GM21723 (cell line): ENCODE measurements around the gene DOLPP1.
"Not testable (repeated sequence)": the region's sequence is repeated elsewhere in the genome, so short reads cannot be mapped to it uniquely, and the experiment has no call there.

Source experiments
- ATAC-seq: cut with Tn5 transposase; IDR thresholded peaks from one replicate; pipeline ENCODE4 v1.9.1; 2021; ENCODE audit warnings: mild to moderate bottlenecking, moderate library complexity; ENCODE audit not compliant: unreplicated experiment

Gene DOLPP1

DNA sequence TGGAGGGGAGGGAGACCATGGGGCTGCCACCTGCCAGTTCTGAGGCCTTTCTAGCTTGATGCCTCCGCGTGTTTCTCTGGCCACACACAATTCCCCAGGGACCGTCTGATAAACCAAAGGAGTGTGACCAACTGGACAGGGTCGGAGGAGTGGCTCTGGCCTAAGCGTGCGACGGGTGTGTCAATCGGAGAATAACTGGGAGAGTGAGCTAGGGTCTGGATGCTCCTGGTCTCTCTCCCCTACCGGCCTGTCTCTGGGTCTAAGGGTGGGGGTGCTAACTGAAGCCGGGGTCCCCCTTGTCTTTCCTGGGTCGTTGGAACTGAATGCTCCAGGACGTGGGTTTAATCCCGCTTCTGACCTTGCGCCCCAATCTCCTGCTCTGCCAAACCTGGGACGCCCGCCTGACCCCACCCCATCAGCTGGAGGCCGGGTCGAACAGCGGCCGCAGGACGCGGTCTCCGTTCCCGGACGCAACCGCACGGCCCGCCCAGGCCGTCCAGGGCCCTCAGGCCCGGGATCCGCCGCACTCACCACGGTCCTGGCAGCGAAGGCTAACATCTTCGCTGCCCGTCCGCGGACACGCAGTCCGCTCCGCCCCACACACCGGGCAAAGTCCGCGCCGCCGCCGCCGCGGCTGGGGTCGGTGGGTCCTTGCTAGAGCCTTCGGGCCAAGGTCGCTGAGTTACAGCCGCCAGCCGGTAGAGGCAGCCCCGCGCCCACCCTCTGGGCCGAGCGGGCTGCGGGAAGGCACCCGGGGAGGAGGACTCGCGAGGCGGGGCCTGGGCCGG, 29.2 kb downstream of the DOLPP1 start:
- ATAC-seq: no peak

DNA sequence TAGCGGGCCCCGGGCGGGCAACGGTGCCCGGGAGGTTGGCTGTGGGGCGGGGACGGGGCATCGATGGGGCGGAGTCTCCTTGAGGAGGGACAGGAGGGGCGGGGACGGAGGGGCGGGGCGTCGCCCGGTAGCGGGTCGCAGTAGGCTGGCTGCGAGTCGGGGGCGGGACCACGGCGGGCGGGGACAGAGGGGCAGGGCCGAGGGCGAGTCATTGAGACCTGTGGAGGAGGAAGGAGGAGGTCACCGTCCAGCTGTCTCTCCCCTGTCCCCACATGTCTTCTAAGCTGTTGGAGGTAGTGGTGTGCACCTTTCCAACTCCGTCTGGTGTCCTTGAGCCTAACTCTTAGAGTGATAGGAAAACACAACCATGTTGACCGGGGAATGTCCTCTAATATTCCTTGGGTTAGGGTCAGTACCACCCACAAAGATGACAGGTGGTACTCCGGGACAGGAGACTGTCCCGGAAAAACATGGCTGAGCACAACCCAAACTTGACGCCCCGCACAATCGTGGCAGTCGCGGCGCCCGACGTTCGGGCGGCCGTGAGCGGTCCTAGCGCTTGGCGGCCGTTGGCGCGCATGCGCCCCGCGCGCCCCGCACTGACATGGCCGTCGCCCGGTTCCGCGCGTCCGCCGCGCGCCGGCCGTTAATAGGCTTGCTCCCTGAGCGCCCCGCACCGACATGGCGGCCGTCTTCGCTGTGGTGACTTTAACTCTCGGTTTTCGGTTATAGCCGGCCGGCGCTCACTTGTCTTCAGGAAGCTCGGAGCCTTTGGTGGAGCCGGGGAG, 30.0 kb downstream of the DOLPP1 start, which contains the start of the genes CRAT and PTPA:
TSS of gene CRAT (minus strand) at position 54 of the 788 bp plus-strand sequence. CDS start 284 bp downstream, outside the sequence.
TSS of gene PTPA (plus strand) at position 676 of the 788 bp plus-strand sequence. CDS start 186 bp downstream, outside the sequence.
- peak; percentile 77 for ATAC-seq

- ATAC-seq: peak; percentile 2
These were observed 30.7 kb downstream of the DOLPP1 start for GRCh38 chr9:129111528-129112151.

- ATAC-seq: not testable (repeated sequence)
These were observed 31.6 kb downstream of the DOLPP1 start for GRCh38 chr9:129112526-129112925.

- ATAC-seq: no peak
These were observed 32.9 kb downstream of the DOLPP1 start for GRCh38 chr9:129113645-129114304.

DNA sequence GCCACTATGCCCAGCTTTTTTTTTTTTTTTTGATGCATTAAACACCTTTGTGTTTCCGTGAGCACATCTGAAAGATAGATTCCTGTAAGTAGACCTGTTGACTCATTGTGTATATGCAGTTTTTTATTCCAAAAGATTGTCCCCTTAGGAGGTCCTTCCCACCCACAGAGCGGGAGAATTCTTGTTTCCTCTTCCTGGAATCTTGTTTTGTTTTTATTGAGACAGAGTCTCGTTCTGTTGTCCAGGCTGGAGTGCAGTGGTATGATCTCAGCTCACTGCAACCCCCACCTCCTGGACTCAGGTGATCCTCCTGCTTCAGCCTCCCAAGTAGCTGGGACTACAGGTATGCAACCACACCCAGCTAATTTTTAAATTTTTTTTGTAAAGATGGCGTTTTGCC, 37.9 kb downstream of the DOLPP1 start:
- ATAC-seq: no peak

DNA sequence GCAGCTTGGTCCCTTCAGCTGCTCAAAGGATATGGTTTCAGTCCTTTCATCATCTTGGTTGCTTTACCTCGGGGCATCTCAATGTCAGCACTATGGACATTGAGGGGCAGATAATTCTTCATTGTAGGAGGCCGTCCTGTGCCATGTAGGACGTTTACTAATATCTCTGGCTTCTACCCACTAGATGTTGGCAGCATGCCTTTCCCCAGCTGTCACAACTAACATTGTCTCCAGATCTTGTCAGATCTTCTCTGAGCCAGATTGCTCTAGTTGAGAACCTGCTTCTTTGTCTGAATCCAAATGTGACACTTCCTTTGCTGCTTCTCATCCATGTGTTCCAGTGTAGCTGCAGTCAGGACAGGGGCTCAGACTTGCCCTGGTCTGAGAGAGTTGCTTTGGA, 40.6 kb downstream of the DOLPP1 start:
- ATAC-seq: no peak

GRCh38 chr9:129122133-129122532, 41.2 kb downstream of the DOLPP1 start:
- no peak for ATAC-seq

- not testable (repeated sequence) for ATAC-seq
These were observed 42.1 kb downstream of the DOLPP1 start for GRCh38 chr9:129122976-129123375.

- ATAC-seq: no peak
These were observed 43.7 kb downstream of the DOLPP1 start for GRCh38 chr9:129124506-129125069.

DNA sequence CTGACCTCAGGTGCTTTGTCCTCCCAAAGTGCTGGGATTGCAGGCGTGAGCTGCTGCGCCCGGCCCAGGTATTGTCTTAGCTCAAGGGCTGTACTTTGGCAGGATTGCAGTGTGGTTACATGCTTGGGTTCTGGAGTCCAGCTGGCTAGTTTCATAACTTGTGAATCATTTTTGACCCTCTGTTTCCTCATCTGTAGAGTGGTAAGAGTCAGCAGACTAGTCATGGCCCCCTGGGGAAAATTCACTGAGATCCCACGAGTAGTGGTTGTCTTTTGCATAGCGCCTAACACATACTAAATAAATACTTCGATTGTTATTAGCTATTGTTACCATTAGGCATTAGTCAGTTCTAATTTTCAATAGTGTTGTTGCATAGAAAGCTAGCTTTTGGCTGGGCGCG, 44.6 kb downstream of the DOLPP1 start:
- no peak for ATAC-seq

DNA sequence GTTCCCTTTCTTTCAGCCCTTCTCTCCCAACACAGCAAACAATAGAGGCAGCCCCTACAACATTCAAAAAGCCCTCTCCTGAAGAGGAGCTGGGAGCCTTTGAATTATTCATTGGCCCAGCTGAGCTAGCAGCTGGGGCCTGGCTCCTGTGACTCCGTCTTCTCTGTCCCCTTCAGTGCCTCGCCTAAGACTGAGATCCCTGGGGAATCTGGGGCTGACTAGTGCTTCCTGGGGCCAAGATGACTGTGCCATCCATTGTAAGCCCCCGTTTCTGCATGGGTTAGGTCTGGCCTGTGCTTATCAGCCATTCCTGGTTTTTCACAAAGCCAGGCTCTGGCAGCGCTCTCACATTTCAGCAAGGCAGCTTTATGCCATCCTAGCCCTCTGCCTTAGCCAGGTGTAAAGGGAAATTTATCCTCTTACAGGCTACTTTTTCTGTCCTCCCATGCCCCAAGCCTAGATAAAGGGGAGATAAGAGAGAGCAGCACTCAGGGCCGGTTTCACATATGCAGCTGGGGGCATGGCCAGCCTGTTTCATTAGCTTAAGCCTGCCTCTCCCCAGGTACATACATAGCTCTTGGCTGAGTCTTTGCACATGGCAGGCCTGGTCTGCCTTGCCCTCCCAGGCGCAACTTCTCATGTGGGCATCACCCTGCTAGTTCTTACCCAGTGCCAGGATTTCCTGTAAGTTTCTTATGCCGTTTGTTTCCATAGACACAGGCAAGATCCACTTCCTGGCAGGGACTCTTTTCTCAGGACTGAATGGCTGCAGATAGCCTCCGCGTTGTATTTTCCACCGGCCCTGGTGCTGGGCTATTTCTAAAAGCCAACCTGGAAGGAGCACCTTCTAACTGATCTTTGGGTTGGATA, 46.1 kb downstream of the DOLPP1 start:
- no peak for ATAC-seq

DNA sequence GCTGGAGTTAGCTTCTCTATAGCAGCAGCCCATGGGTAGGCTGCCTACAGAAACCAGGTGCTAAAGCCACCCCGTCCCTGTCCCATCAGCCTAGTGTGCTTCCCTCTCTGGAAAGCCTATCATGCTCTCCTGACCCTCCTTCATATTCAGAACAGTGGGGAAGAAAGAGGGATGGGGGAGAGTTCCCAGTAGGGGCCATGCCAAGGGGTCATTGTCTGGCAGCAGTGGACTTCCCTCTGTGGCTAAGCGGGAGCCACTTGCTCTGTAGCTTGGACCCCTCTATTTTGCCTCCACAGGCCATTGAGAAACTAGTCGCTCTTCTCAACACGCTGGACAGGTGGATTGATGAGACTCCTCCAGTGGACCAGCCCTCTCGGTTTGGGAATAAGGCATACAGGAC, 47.8 kb downstream of the DOLPP1 start:
- ATAC-seq: no peak

DNA sequence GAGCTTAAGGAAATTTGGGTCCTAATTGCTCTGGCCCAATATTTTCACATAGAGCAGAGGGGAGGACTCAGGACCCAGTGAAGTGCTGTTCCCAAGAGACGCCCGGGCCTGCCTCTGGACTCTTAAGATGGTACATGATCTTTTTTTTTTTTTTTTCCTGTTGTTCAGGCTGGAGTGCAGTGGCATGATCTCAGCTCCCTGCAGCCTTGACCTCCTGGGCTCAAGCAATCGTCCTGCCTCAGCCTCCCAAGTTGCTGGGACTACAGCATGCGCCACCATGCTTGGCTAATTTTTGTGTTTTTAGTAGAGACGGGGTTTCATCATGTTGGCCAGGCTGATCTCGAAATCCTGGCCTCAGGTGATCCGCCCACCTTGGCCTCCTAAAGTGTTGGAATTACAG, 49.4 kb downstream of the DOLPP1 start:
- ATAC-seq: not testable (repeated sequence)

DNA sequence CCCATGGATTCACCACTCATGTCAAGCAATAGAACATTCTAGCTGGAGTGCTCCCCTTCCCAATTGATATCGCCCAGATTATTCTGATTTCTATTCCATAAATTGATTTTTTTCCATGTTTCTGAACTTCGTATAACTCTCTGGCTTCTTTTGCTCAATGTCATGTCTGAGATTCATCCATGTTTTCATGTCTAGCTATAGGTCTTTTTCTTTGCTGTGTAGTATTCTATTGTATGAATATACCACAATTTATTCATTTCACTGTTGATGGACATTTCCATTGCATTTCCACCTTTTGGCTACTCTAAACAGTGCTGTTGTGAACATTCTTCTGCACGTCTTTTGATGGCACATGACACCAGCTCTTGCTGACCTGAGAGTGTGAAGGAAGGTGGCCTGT, 49.9 kb downstream of the DOLPP1 start:
- ATAC-seq: no peak

GRCh38 chr9:129131300-129132145, 50.6 kb downstream of the DOLPP1 start:
- ATAC-seq: peak; percentile 55

GRCh38 chr9:129133082-129133481, 52.2 kb downstream of the DOLPP1 start:
- ATAC-seq: no peak

GRCh38 chr9:129135476-129135875, 54.6 kb downstream of the DOLPP1 start:
- no peak for ATAC-seq
